IgD-negative memory B cell (primary cell): ENCODE data around the gene CACNA1E. TPM values are rescaled to one million over a fixed set of nuclear protein-coding genes. Genes with fewer than 3 reads are reported as not detected.

ENCODE experiments used
- H3K27ac Mint-ChIP-seq, 3 donors: one replicate each; pipeline ENCODE4 v1.8.0; 2020 to 2022; ENCODE audit warnings: mild to moderate bottlenecking in 3 of 3, mixed read lengths in 3 of 3, moderate library complexity in 1 of 3
- H3K27me3 Mint-ChIP-seq: one replicate; pipeline ENCODE4 v1.8.0; 2021; ENCODE audit warnings: mixed read lengths
- H3K36me3 Mint-ChIP-seq: one replicate; pipeline ENCODE4 v1.8.0; 2020; ENCODE audit warnings: mild to moderate bottlenecking, mixed read lengths
- H3K4me1 Mint-ChIP-seq, 3 donors: one replicate each; pipeline ENCODE4 v1.8.0; 2020 to 2022; ENCODE audit warnings: mixed read lengths in 3 of 3, mild to moderate bottlenecking in 1 of 3
- H3K4me3 Mint-ChIP-seq, 4 donors: one replicate each; pipeline ENCODE4 v1.8.0; 2020 to 2022; ENCODE audit warnings: mild to moderate bottlenecking in 4 of 4, mixed read lengths in 4 of 4, moderate library complexity in 3 of 4
- H3K9me3 Mint-ChIP-seq, 3 donors: one replicate each; pipeline ENCODE4 v1.8.0; 2020 to 2021; ENCODE audit warnings: mixed read lengths in 3 of 3, mild to moderate bottlenecking in 1 of 3
- polyA plus RNA-seq: library from polyadenylated mRNA; unstranded; fragments of 300-500 nt; fragmentation: Illumina TruSeq; gene quantifications from one replicate; pipeline ENCODE4 v1.2.3, GENCODE V29; 2021

Gene CACNA1E
- polyA plus RNA-seq, 1 donor from 2014 or later = 0.16 TPM

DNA sequence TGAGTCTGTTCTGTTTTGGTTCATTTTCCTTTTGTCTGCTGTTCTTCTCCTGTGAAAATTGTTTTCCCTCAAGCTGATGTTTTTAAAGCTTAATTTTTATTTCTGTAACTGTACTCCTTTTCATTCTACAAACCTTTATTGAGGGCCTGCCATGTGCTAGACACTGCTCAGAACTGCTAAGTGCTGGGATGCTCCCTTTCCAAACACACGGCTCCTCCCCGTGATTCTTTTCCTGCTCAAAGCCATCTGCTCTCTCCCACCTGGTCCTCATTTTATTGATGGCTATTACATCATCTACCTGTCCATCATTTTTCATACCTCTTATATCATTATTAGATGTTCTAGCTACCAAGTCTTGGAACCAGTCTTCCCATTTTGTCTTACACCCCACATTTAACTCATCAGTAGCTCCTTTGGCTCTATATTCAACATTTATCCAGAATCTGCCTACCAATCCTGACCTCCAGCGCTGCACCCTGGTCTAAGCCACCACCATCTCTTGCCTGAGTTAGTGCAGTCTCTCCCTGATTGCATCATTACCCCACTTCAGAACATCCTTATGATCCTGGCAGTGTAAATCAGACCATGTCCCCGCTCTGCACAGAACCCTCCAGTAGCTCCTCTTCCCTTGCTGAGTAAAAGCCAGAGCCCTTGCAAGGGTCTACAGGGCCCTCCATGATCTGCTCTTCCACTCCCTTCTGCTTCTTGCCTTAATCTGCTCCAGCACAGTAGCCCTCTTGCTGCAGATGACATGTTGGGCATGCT lies 118.1 kb downstream of the CACNA1E start:
- Mint-ChIP-seq H3K27ac (no peak overlapping the region), H3K9me3 (peaks cover 5 to 7% (median 6%) of the 10 kb centered on the region in 3 donors), H3K27me3 (peaks cover 5% of the 10 kb centered on the region), H3K4me1 (no peaks in the 10 kb centered on the region), H3K36me3 (peaks cover 3% of the 10 kb centered on the region), H3K4me3 (no peak overlapping the region)

GRCh38 chr1:181603735-181604410 lies 120.6 kb downstream of the CACNA1E start:
- H3K36me3 Mint-ChIP-seq = peaks cover 5% of the 10 kb centered on the region
- H3K4me1 Mint-ChIP-seq = no peaks in the 10 kb centered on the region
- peaks cover 5% of the 10 kb centered on the region for H3K27me3 Mint-ChIP-seq
- peaks cover 0 to 5% (median 2%) of the 10 kb centered on the region in 3 donors for H3K9me3 Mint-ChIP-seq
- H3K27ac Mint-ChIP-seq = no peak overlapping the region
- H3K4me3 Mint-ChIP-seq = no peak overlapping the region

DNA sequence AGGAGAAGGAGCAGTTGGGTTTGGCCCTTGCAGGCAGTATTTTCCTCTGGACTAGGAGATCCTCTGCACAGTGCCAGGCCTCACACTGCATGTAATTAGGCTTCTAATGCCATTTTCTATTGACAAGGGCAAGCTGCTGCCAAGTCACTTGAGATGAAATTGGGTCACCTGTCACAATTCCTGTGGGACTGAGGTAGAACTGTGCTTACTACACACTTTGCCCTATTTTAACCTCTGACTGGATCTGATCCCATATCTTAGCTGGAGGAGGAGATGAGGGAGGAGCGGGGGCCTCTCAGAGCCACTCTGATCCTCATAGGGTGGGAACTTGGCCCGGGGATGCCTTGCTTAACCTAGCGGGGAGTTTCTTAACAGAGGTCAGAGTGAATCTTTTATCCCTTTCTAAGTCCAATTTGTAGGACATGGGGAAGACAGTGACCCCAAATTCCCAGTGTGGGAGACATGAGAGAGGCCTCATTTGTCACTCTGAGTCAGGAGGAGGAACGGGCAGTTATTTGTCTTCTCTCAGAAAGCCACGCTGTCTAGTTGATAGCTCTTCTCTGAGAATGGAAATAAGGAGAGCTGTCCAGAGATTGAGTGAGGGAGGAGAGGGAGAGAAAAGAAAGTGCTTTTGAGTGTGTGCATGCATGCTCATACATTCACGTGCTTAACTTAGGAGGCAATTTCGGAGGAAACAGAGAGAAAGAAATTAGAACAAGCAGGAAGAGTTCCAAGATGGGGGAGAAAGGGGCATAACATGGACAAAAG lies 121.3 kb downstream of the CACNA1E start:
- H3K36me3 Mint-ChIP-seq = peaks cover 5% of the 10 kb centered on the region
- peaks cover 0 to 7% (median 3%) of the 10 kb centered on the region in 3 donors for H3K9me3 Mint-ChIP-seq
- no peak overlapping the region for H3K27ac Mint-ChIP-seq
- no peaks in the 10 kb centered on the region for H3K4me1 Mint-ChIP-seq
- H3K4me3 Mint-ChIP-seq = no peak overlapping the region
- H3K27me3 Mint-ChIP-seq = peaks cover 5% of the 10 kb centered on the region

DNA sequence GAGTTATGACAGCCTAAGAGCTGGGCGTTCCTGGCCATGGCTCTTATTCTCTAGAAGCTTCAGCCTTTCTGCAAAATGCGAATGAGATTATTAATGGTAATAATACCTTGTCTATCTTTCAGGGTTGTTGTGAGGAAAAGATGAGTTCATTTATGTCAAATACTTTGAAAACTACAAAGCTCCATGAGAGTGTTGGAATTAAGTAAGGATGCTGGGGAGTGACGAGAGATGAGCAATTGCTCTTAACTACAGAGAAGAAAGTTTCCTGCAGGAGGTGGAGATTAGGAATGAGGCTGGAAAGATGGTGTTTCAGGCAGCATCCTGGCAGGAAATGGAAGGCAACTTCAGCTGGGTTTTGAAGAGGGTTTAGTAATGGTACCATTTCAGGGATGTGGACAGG lies 124.2 kb downstream of the CACNA1E start:
- Mint-ChIP-seq H3K4me3 (no peak overlapping the region), H3K27ac (no peak overlapping the region), H3K9me3 (peaks cover 0 to 7% (median 3%) of the 10 kb centered on the region in 3 donors), H3K36me3 (peaks cover 2% of the 10 kb centered on the region), H3K4me1 (no peaks in the 10 kb centered on the region), H3K27me3 (peaks cover 3% of the 10 kb centered on the region)

DNA sequence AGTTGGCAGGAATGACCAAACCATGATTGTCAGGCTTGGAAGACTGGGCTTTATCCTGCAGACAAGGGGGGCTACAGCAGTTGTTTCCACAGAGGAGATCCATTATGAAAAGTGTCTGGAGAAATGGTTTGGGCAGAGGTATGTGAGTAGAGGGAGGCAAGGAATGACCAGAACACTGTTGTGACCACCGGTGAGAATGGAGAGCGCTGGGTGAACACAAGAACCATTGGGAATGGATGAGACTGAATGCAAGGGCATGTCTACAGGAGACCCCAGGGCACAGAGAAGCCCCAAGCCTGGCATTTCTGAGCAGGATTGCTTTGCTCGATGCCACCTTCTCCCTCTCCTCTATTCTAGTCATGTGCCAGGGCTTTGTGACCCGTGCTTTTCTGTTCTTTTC lies 125.1 kb downstream of the CACNA1E start:
- no peak overlapping the region for H3K27ac Mint-ChIP-seq
- H3K27me3 Mint-ChIP-seq = peaks cover 3% of the 10 kb centered on the region
- no peaks in the 10 kb centered on the region for H3K4me1 Mint-ChIP-seq
- no peak overlapping the region for H3K4me3 Mint-ChIP-seq
- H3K9me3 Mint-ChIP-seq = peaks cover 0 to 7% (median 3%) of the 10 kb centered on the region in 3 donors
- H3K36me3 Mint-ChIP-seq = peaks cover 2% of the 10 kb centered on the region

DNA sequence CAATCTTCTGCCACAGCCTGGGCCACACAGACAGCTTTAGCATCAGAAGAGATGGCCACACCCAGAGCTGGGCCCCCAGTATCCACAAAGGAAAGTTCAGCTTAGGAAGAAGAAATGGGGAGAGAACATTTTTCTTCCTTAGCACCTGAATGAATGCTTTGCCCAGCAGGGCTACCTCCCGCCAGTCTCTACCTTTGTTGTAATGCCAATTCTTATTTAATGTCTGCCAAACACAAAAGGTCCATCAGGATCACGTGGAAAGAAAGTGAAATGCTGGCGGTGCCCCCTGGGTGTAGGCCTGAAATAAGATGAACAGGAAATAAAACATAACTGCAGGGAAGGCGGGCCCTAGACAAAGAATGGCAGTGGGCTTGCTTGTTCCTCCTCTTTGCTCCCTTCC lies 125.6 kb downstream of the CACNA1E start:
- peaks cover 3% of the 10 kb centered on the region for H3K27me3 Mint-ChIP-seq
- peaks cover 2% of the 10 kb centered on the region for H3K36me3 Mint-ChIP-seq
- H3K27ac Mint-ChIP-seq = no peak overlapping the region
- H3K4me3 Mint-ChIP-seq = no peak overlapping the region
- no peaks in the 10 kb centered on the region for H3K4me1 Mint-ChIP-seq
- peaks cover 0 to 7% (median 3%) of the 10 kb centered on the region in 3 donors for H3K9me3 Mint-ChIP-seq

- Mint-ChIP-seq H3K4me3 (no peak overlapping the region), H3K4me1 (no peaks in the 10 kb centered on the region), H3K27ac (no peak overlapping the region), H3K36me3 (peaks cover 3% of the 10 kb centered on the region), H3K9me3 (peaks cover 1 to 5% (median 4%) of the 10 kb centered on the region in 3 donors), H3K27me3 (no peaks in the 10 kb centered on the region)
These were observed 128.8 kb downstream of the CACNA1E start for GRCh38 chr1:181612100-181612499.

DNA sequence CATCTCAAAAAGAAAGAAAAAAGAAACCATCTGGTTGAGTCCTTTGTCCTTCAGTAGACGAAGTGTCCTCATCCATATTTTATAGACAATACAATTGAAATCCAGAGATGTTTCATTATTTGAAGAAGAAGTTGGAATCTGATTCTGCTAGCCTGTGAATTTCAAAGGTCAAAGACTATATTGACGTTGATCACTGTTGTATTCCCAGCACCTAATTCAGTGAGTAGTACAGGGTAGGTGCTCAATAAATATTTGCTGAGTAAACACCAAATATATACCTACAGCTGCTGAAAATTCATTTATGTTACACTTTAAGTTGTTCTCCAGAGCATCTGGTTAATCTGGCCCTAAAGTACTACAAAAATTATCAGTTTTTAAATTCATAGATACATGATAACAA lies 135.2 kb downstream of the CACNA1E start:
- Mint-ChIP-seq H3K27ac (no peak overlapping the region), H3K4me3 (no peak overlapping the region), H3K36me3 (peaks cover 3% of the 10 kb centered on the region), H3K4me1 (no peaks in the 10 kb centered on the region), H3K9me3 (peaks cover 0 to 7% (median 3%) of the 10 kb centered on the region in 3 donors), H3K27me3 (no peaks in the 10 kb centered on the region)

DNA sequence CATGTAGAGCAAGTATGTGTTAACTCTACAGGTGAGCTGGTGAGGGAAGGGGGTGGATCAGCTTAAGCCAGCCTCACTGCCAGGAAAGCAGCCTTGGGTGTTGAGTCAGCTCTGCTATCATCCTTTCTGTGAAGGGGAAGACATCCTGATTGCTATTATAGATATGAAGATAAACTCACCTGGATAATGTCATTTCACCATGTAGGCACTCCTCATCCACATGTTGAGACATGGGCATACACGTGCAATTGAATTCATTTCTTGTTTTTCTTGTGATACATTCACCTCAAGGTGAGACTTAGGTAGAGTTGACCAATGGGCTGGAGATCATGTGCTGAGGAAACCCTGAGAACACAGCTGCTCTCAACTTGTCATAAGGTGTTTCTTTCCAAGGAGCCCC lies 136.9 kb downstream of the CACNA1E start:
- H3K27ac Mint-ChIP-seq = no peak overlapping the region

GRCh38 chr1:181623850-181624249 lies 140.5 kb downstream of the CACNA1E start:
- peaks cover 2% of the 10 kb centered on the region for H3K36me3 Mint-ChIP-seq
- no peaks in the 10 kb centered on the region for H3K27me3 Mint-ChIP-seq
- H3K27ac Mint-ChIP-seq = no peak overlapping the region
- no peak overlapping the region for H3K4me3 Mint-ChIP-seq
- H3K4me1 Mint-ChIP-seq = no peaks in the 10 kb centered on the region
- no peaks in the 10 kb centered on the region for H3K9me3 Mint-ChIP-seq

More for the DNA sequence above, 136.9 kb downstream of the CACNA1E start:
- H3K27me3 Mint-ChIP-seq = no peaks in the 10 kb centered on the region
- no peaks in the 10 kb centered on the region for H3K4me1 Mint-ChIP-seq
- peaks cover 0 to 3% (median 3%) of the 10 kb centered on the region in 3 donors for H3K9me3 Mint-ChIP-seq
- H3K4me3 Mint-ChIP-seq = no peak overlapping the region
- peaks cover 3% of the 10 kb centered on the region for H3K36me3 Mint-ChIP-seq

DNA sequence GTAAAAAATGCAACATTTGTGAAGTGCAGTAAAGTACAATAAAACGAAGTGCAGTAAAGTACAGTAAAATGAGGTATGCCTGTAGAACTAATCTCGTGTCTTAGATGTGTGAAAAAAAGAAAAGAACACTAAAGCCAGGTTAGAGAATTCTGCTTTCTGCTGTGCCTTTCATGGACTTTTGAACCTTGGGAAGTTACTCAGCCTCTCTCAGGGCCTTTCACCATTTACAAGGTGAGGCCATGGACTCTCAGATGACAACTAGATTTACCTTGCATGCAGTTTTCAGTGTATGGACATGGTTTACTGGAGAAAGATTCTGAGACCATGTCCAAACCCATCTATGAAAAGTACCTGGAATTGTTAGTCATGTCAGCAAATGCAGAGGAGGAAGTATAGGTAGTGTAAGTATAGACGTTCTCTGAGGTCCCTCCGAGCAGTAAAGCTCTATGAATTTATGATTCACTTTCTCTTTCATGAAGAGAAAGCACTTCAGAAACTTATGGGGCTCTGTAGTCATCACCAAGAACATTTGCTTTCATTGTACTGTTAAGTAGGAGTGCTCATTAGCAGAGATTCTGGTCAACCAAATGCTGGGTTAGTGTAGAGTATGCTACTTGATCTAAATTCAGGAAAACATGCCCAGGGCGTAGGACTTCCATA lies 143.1 kb downstream of the CACNA1E start:
- Mint-ChIP-seq H3K9me3 (no peaks in the 10 kb centered on the region), H3K4me1 (no peaks in the 10 kb centered on the region), H3K36me3 (peaks cover 2% of the 10 kb centered on the region), H3K27ac (no peak overlapping the region), H3K4me3 (no peak overlapping the region), H3K27me3 (no peaks in the 10 kb centered on the region)

DNA sequence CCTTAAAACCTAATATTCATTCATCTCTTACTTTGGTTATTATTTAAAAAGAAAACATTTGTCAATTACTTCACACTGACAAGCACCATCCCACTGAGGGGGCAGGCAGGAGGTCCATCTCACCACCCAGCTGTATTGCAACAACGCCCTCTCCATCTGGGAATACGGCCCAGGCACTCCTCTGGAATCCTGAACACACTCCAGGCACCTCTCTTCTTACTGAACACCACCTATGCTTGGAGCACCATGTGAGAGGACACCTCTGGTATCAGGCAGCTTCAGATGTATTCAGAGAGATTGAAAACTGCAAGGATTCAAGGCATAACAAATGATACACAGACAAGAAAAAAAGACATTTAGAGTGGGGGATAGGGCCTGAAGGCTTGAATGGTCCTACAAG lies 147.1 kb downstream of the CACNA1E start:
- Mint-ChIP-seq H3K4me3 (no peak overlapping the region), H3K9me3 (no peaks in the 10 kb centered on the region), H3K27ac (no peak overlapping the region), H3K27me3 (no peaks in the 10 kb centered on the region), H3K4me1 (no peaks in the 10 kb centered on the region), H3K36me3 (peaks cover under 1% of the 10 kb centered on the region)

DNA sequence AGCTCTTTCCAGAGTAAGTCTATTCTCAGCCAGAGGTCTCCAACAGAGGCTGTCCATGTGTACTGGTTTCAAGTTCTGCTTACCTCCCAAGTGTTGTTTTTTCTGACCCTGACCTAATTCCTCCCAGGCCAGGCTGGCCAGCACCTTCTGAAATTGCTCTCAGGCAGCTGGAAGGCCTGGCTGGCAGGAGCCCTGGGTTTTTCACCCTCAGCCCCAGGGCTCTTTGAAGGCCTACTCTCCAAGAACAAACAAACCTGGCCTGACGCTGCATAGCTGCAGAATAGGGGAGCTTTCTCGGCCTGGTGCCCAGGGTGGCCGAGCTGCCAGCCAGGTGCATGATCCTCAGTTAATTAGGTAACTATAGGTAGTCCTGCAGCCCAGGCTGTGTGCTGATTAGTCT lies 147.5 kb downstream of the CACNA1E start:
- Mint-ChIP-seq H3K36me3 (no peaks in the 10 kb centered on the region), H3K9me3 (no peaks in the 10 kb centered on the region), H3K27me3 (no peaks in the 10 kb centered on the region), H3K4me3 (no peak overlapping the region), H3K27ac (no peak overlapping the region), H3K4me1 (no peaks in the 10 kb centered on the region)

DNA sequence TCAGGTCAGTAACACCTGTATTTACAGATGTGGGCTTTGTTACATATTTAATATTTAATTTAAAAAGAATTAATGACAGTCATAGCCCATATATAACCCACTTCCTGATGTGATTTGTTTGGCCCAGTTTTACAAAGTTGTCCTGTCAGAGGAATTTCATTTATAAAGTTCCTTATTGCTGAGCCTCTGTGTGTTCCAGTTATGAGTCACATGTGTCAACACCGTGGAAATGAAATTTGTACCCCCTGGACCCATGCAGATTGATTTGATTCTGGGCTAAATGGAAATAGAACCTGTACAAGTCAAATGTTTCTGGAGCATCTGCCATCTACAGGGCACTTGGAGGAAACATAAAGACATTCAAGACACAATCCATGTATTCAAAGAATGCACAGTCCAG lies 149.2 kb downstream of the CACNA1E start:
- no peaks in the 10 kb centered on the region for H3K36me3 Mint-ChIP-seq
- H3K9me3 Mint-ChIP-seq = no peaks in the 10 kb centered on the region
- no peak overlapping the region for H3K27ac Mint-ChIP-seq
- H3K27me3 Mint-ChIP-seq = no peaks in the 10 kb centered on the region
- H3K4me3 Mint-ChIP-seq = no peak overlapping the region
- H3K4me1 Mint-ChIP-seq = no peaks in the 10 kb centered on the region

DNA sequence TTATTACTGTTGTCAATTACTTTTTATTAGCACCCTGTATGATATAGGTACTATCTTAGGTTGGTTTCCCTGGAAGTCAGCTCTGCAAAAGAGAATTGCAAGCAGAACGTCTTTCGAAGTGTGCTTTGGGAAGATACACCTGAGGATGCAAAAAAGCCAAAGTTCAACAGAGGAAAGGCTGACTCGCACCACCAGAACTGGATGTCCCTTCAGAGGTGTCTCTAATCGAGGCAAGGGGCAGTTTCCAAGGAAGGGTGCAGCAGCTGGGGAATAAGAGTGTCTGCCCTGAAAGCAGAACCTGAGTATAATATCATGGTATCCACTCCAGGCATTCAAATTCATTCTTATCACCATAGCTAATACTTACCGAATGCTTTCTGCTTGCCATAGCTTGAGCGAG lies 149.6 kb downstream of the CACNA1E start:
- Mint-ChIP-seq H3K36me3 (no peaks in the 10 kb centered on the region), H3K9me3 (peaks cover 0 to 2% (median 0%) of the 10 kb centered on the region in 3 donors), H3K27ac (no peak overlapping the region), H3K27me3 (no peaks in the 10 kb centered on the region), H3K4me1 (no peaks in the 10 kb centered on the region), H3K4me3 (no peak overlapping the region)
